GM18526 (cell line): Measurements from ENCODE around the gene RPL36.

Source experiments
- POLR2A ChIP-seq: IDR thresholded peaks from 3 replicates; pipeline ENCODE4 v1.6.1; 2011; ENCODE audit not compliant: insufficient read length; ENCODE audit errors: extremely low read depth

The RPL36 gene

DNA sequence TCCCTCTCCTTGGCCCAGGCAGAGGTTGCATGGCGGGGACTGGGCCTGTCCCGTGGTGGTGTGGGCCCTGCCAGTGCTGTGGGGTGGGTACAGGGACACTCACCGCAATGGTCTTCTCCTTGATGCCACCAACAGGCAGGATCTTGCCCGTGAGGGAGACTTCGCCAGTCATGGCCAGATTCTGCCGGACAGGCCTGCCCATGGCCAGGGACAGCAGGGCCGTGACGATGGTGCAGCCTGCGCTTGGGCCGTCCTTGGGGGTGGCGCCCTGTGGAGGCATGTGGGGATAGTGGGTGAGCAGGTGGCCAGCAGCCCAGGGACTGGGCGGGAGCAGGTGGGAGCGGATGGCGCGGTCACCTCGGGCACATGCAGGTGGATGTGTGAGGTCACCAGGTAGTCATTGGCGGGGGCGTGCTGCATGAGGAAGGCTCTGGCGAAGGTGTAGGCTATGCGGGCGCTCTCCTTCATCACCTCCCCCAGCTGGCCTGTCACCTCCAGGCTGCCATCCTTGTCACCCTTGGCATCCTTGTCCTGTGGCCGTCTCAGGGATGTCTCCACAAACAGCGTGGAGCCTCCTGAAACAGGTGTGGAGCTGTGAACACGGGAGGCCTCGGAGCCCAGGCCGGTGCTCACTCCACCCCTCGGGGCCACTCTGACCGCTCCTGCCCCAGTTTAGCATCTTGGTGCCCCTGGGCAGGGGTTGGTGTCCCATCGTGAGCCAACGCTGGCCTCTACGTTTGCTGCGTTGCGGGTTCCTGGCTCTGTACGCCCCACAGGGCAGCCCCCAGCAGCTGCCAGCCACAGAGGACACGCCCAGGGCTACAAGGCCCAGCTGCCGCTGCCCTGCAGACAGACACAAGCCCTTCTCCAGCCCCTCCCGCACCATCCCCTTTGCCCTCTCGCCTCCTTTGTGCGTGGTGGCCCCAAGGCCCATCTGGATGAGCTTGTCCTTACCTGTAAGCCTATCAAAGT lies 3.4 kb downstream of the RPL36 start:
- TF ChIP-seq POLR2A: peak; percentile 11

DNA sequence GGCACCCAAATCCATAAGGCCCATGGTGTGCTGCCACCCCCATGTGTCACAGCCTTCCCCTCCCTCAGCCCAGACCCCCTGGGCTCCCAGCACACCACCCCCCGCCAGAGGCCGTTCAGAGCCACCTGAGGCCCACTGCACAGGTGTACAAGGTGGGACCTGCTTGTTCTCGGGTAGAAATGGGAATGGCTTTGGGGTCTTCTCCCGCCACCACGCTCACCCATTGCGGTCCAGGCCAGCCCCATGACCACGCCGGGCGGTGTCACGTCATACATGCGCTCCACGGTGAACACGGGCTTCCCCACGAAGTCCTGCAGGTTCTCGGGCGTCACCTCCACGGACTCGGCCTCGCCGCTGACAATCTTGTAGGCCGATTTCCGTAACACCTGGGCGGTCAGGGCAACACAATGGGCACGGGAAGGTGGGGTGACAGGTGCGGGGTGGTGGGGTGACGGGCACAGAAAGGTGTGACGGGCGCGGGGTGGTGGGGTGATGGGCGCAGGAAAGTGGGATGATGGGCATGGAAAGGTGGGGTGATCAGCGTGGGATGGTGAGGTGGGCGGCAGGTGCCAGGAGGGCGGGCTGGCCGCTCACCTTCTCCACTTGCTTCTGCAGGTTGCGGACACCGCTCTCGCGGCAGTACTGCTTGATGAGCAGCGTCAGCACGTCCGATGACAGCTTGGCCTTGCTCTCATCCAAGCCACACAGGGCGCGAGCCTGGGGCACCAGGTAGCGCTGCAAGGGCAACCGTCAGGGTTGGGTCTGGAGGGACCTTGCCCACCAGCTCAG lies 4.3 kb downstream of the RPL36 start:
- TF ChIP-seq POLR2A: peak; percentile 23

DNA sequence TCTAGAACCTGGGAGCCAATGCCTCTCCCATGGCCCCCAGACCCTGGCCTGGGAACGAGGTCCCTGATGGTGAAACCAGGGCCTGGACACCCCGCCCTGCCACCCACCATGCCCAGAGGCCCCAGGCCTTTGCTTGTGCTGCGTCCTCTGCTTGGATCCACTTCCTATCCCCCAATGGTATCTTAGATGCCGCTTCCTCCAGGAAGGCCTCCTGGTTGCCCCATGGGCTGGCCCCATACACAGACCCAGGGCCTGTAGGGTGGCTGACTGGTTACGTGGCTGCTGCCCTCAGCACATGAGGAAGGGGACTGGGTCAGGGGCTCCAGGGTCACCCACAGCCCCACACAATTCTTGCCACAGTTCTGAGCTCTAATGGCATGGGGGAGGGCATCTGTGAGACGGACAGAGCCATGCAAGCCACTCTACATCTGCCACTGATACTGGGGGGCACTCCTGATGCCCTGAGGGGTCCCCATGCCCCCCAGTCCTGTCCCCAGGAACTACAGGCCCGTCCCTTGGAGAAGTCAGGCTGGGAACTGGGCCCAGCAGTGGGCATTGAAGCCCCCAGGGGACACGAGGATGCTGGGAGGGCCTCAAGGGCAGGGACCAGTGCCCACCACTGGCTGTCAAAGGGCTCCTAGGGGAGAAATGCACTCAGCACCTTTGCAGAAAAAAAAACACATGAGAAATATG lies 5.0 kb downstream of the RPL36 start:
- peak; percentile 13 for TF ChIP-seq POLR2A

DNA sequence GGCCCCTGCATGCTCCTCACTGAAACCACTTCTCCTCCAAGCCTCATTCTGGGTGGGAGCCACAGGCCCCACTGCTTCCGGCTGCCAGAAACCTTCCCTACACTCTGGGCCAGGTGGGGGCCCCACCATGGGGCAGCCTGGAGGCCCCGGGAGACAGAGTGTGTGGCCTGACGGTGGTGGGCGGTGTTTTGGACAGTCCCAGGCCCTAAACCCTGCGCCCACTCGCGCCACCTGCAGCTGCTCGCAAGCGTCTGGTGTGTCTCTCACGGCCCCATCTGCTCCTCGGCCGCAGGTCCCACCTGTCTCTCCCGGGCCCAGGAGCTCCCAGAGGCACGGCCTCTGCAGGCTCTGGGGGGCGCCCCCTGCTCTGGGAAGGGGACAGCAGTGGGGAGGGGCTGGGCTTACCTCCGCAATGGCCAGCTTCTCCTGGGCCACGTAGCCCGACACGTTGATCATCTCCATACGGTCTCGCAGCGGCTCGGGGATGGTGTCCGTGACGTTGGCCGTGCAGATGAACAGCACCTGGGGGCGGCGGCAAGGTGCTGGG lies 5.6 kb downstream of the RPL36 start:
- no peak for TF ChIP-seq POLR2A

DNA sequence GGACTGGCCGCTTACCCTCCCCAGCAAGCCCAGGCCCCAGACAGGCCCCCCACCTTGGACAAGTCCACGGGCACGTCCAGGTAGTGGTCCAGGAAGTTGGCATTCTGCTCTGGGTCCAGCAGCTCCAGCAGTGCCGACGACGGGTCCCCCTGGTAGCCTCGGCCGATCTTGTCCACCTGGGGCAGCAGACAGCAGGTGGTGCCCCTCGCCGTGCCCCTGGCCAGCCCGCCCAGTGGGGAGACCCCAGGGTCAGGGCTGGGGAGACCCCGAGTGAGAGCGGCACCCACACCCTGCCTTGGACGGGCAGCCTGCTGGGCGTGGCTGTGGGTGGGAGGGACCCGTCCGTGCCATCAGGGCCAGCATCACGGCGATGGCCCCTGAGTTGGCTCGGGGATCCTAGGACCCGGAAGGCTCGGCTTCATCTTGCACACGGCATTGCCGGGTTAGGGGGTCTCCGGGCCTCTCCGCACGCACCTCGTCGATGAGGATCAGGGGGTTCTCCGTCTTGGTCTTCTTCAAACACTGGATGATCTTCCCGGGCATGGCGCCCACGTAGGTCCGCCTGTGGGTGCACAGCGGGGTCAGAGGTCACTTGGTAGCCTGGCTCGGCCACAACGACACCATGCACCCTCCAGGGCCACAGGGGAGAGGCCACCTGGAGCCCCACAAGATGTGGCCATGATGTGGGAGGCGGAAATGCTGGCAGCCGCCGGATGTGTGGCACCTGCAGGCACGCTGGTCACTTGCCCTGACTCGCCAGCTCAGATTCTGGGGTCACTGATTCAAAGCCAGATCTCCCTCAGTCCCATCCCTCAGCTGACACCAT lies 6.3 kb downstream of the RPL36 start:
- no peak for TF ChIP-seq POLR2A

DNA sequence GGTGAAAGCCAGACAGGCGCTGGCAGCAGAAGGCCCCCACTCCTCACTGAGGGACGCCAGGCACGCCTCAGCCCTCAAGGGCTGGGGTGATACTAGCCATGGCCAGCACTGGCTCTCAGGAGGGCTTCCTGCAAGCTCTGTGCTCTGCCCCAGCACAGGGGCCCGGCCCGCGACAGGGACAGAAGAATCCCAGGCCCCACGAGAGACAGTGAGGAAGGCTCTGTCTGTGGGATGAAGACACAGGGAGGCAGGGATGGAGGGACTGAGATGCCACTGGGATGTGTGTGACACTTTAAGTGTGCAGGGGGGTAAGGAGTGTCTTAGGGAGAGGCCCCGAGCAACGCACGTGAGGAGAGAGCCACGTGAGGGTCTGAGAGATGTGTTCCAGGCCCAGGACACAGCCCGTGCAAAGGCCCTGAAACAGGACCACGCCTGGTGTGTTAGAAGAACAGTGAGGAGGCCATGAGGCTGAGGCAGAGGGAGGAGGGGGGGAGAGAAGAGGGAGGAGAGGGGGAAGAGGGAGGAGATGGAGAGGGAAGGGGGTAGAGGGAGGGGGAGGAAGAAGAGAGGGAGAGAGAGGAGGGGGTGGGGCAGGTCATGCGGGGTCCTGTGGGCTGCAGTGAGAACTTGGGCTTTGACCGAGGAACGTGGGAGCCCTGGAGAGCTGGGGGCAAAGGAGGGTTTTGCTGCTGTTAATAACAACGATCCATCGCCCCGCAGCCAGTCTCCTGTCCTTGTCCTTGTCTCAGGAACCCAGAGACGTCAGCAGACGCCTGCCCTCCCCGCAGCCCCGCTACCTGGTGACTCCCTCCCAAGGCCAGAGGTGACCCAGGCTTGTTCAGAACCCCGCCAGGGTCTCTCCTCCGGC lies 7.2 kb downstream of the RPL36 start:
- peak; percentile 23 for TF ChIP-seq POLR2A

DNA sequence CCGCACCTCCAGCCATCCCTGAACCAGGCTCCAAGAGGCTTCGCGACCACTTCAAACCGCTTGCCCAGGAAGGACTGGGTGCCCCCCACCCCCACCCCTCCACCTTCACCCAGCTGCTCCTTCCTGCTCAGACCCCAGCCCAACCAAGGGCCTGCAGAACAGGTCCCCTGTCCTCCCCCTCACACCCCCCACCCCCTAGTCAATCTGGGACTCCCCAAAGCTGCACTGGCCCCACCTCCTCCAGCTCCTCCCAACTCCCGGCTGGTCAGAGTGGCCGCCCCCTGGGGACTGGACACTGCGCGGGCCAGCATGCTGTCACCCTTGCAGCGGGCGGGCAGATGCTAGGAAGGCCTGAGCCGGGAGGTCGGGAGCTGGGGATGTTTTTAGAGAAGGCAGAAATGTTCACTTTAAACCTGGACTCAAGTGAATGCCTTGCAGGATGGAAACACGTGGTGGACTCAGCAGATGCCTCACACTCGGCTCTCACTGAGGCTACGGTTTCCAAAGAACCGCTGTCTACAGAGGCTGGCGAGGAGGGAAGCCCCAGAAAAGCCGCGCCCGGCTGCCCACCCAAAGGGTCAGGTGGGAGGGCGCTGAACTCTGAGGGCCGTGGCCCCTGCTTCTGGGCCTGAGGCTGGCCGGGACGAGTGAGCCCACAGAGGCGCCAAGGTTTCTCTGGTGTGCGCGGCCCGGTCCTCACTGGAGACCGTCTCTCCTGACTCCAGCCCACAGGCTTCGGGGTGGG lies 8.0 kb downstream of the RPL36 start:
- no peak for TF ChIP-seq POLR2A

DNA sequence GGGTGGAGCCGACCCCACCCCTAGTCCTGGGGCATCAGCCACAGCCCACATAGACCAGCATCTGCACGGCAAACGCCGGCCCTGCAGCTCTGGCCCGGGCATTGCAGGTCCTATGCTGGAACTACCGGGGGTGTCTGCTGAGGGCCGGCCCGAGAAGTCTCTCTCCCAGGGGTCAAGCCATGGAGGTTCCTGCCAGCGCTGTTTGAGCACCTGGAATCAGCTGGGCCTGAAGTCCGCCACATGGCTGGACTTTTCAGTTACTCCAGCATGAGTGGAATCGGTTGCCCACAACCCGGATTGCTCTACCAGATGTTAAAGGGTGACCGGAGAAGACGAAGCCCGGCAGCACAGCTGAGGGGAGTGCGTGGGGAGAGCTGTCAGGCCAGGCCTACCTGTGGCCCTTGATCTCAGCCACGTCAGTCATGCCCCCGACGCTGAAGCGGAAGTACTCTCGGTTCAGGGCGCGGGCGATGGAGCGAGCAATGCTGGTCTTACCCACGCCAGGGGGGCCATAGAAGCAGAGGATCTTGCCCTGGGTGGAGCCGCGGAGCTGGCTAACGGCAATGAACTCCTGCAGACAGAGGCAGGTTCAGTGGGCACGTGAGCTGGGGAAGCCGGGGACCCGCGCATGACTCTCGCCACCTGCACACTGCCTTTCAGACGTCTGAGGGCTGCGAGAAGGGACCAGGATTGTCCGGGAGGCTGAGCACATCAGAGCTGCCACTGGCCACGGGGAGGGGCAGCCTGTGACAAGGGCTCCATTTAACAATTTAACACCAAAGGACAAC lies 8.7 kb downstream of the RPL36 start:
- TF ChIP-seq POLR2A: no peak

DNA sequence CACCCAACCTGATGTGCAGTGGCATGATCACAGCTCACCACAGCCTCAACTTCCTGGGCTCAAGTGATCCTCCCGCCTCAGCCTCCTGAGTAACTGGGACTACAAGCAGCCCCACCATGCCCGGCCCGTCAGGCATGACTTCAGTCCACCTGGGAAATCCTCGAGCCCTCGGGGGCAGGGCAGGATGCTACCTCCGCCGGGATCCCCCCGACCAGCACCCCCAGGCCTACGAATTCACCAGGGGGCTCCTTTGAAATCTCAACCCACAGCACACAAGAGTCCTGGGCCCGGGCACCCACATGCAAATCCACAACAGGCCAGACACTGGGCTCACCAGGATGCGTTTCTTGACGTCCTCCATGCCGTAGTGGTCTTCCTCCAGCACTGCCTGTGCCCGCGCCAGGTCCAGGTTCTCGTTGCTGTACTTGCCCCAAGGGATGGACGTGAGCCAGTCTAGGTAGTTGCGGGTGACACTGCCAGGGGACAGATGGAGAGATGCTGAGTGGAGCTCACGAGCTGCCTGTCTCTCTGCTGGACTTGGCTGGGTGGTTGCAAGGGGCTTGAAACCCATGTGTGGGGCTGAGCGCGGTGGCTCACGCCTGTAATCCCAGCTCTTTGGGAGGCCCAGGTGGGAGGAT lies 10.5 kb downstream of the RPL36 start:
- TF ChIP-seq POLR2A: no peak

DNA sequence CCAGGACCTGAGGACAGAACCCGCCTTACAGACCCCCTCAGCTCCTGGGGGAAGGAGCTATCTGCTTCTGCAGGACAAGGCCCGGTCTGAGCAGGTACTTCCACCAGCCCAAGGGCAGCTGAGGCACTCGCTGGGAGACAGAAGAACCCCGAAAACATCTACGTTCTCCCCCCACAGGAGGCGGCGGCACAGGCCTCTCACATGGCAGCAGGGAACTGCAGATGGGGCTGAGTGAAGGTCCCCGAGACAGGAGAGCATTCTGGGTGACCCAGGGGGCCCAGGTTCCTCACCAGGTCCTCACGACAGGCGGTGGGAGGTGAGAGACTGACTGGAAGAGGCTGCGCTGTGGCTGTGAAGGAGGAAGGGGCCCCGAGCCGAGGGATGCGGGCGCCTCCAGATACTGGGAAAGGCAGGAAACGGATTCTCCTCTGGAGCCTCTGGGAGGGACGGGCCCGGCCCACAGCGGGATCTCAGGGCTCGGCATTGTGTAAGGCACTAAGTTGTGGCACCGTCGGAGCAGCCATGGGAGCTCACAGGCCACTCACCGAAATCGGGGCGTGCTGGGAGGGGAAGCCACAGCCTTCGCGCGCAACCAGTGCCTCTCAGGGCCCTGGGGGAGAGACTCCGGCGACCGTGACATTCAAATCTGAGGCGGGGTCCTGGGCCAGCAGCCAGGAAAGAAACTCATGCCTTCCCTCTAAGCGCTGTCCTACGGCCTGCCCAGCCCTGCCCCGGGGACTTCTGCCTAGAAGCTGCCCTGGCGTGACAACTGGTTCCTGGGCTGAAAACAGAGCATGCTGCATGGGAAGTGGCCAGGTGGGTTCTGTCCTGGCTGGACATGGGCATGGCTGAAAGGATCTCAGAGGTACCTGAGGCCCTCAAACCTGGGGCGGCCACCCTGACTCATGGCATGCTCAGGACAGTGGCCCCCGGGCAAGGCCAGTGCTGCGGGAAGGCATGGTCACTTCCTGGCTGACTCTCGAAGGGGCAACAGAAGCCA lies 14.0 kb downstream of the RPL36 start:
- no peak for TF ChIP-seq POLR2A
